HG03469 (cell line): Measurements from ENCODE around the gene RAPH1.
"Not testable (repeated sequence)": the region's sequence is repeated elsewhere in the genome, so short reads cannot be mapped to it uniquely, and the experiment has no call there.

Source experiments
- ATAC-seq: cut with Tn5 transposase; IDR thresholded peaks from one replicate; pipeline ENCODE4 v1.9.1; 2021; ENCODE audit warnings: mild to moderate bottlenecking, moderate library complexity, moderate number of reproducible peaks; ENCODE audit not compliant: unreplicated experiment

The RAPH1 gene

GRCh38 chr2:203549406-203549805, 14.3 kb upstream of the RAPH1 start:
- no peak for ATAC-seq

DNA sequence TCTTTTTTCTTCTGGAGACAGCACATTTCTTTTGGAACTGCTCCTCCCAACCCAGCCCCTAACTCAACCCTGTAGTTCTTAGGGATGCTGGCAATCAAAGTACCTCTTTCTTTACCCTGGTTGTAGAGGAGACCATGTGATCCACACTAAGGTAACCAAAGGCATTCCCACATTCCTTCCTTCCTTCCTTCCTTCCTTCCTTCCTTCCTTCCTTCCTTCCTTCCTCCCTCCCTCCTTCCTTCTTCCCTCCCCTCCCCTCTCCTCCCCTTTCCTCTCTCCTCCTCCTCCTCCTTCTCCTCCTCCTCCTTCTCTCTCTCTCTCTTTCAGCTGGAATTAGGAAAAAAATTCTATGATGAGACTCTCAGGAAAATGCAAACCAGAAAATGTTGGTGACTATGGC, 13.8 kb upstream of the RAPH1 start:
- no peak for ATAC-seq

- ATAC-seq, result no peak
These were observed 12.3 kb upstream of the RAPH1 start for GRCh38 chr2:203547356-203547755.

- no peak for ATAC-seq
These were observed 9.3 kb upstream of the RAPH1 start for GRCh38 chr2:203544402-203544801.

DNA sequence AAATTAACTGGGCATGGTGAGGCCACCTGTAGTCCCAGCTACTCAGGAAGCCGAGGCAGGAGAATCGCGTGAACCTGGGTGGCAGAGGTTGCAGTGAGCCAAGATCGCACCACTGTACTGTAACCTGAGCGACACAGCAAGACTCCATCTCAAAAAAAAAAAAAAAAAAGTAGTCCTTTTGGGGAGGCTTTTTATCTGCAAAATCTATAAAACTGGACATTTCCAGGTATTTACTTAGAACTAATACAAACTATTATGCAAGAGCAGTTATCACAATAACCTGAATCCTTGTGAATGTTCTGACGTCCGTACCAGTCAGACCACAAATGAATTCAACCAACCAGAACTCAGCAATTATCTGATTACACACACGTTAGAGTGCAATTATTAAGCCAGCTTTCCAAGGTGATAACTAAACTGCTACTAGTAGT, 8.8 kb upstream of the RAPH1 start:
- no peak for ATAC-seq

DNA sequence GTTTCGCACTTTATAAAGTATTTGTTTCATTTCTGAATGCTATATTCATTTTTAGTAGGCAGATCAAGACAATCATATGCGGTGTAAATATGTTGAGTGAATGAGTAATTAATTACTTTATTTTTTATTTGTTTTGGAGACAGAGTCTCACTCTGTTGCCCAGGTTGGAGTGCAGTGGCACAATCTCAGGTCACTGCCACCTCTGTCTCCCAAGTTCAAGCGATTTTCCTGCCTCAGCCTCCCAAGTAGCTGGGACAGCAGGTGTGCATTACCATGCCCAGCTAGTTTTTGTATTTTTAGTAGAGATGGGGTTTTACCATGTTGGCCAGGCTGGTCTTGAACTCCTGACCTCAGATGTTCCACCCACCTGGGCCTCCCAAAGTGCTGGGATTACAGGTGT, 5.5 kb upstream of the RAPH1 start:
- not testable (repeated sequence) for ATAC-seq

DNA sequence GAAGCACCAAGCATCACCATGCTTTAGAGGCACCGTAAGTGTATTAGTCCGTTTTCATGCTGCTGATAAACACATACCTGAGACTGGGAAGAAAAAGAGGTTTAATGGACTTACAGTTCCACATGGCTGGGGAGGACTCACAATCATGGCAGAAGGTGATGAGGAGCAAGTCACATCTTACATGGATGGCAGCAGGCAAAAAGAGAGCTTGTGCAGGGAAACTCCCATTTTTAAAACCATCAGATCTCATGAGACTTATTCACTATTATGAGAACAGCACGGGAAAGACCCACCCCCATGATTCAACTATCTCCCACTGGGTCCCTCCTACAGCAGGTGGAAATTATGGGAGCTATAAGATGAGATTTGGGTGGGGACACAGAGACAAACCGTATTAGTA, 3.1 kb upstream of the RAPH1 start:
- not testable (repeated sequence) for ATAC-seq

DNA sequence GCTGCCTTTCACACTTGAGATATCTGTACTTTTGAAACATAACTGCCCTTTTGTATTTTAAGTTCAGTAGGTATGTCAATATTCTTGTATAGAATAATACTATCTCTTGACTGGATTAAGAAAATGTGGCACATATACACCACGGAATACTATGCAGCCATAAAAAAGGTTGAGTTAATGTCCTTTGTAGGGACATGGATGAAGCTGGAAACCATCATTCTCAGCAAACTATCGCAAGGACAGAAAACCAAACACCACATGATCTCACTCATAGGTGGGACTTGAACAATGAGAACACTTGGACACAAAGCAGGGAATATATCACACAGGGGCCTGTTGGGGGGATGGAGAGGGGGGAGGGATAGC, 1.5 kb upstream of the RAPH1 start:
- not testable (repeated sequence) for ATAC-seq

DNA sequence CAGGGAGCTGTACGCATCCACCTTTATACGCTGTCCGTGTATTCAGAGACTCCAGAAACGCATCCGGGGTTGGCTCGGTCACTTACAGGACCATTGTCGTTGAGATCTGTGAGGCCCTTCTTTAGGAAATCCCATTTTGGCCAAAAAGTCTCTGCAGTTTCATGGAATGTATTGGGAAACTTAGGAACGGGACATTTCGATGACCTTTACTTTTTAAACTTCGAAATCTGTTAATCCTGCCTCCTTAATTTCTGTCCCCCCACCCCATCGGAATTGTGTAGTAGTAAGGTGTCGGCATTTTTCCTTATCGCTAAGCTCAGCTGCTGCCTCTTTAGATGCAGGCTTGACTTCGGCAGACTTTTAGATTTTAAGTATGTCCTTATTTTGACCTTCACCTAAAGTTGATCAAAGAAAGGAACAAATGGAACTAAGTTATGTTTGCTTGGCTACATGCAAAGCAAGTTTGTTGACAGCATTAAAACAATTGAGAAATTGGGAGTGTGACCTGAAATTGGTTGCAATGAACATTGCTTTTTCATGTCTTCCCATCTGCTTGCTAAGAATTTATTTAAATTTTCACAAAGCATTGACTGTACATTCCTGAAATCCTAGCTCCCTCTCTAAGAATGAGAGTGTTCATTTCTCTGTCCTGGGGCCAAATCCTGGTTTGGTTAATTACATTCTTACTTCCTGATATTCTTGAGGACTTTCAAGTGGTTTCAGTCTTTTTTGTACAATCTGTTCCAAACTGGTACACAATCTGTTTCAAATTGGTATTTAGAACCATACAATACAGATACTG, 884 bp upstream of the RAPH1 start:
- ATAC-seq, result no peak

DNA sequence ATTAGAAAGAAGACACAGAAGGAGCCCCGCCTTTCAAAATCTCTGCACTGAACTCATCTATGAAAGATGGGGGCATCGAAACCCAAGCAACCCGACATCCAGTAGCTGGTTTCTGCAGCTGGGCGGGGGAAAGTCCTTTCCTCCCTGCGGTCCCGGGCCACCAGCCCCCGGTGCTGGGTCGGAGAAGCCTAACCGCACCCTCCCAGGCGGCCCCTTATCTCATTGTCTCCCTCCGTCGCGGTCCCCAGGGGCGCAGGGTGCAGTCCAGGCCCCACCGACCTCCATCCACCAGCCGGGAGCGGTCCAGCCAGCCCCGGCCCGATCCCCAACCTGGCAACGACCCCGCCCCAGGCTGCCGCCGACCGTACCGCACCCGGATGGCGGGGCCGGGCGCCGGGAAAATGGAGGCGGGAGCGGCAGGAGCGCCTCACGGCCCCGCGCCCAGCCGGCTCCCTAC, 452 bp downstream of the RAPH1 start:
- ATAC-seq, result no peak

GRCh38 chr2:203533676-203534591, 1.2 kb downstream of the RAPH1 start:
- ATAC-seq, result no peak

DNA sequence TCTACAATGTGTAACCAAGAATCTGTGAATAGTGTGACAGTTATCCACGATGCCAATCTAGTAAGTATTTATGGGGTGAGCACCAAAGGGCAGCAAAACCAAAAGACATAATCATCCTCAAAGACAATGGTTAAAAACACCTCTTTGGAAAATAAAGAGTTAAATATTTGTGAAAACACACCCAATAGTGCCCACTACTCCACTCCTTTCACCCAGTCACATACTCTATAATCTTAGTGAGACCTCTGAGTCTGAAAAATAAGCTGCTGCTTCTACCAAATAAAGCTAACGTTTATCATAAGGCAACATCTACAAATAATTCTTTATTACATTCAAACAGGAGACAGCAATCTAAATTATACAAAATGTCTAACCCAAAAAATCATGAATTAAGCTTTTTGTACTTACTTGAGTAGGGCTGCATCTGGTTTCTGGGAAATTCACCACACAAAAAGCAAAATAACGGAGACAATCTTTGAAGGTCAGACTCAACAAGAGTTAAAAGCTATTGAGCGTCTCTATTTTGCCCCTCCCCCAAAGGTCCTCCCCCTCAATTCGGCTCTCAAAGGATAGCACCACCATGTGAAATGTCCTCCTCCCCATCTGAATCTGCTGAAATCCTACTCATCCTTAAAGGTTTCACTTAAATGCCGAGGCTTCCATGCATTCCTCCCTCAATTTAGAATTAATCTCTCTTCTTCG, 2.0 kb downstream of the RAPH1 start:
- ATAC-seq, result no peak

DNA sequence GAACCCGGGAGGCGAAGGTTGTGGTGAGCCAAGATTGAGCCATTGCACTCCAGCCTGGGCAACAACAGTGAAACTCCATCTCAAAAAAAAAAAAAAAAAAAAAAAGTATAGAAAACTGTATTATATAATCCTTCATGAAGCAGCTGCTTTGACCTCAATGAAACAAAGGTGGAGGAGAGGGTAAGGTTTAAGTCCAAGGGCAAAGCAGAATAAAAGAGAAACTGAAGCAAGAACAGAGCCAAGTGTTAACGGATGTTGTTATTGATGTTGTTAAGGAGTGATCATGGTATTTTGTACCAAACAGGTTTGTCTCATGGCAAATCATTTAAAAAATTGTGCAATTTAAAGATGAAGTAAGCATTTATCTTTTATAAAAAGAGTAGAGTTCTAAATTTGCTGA, 7.4 kb downstream of the RAPH1 start:
- ATAC-seq, result no peak

- ATAC-seq, result not testable (repeated sequence)
These were observed 21.8 kb downstream of the RAPH1 start for GRCh38 chr2:203513268-203513667.

DNA sequence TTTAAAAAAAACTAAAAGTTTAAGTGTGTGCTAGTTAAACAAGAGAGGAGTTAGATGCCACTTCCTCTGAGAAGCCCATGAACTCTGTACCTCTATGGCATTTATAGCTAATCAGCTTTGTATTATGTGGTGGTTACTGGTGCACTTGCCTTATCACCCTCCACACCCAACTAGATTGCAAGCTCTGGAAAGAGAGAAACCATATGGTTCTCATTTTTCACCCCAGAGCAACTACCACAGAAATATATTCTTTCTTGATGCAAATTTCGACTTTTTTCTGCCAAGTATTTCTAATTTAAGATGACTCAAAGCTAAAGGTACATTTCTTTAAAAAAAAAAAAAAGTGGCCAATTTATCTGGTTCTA, 24.2 kb downstream of the RAPH1 start:
- no peak for ATAC-seq

GRCh38 chr2:203510256-203510940, 24.7 kb downstream of the RAPH1 start:
- no peak for ATAC-seq

DNA sequence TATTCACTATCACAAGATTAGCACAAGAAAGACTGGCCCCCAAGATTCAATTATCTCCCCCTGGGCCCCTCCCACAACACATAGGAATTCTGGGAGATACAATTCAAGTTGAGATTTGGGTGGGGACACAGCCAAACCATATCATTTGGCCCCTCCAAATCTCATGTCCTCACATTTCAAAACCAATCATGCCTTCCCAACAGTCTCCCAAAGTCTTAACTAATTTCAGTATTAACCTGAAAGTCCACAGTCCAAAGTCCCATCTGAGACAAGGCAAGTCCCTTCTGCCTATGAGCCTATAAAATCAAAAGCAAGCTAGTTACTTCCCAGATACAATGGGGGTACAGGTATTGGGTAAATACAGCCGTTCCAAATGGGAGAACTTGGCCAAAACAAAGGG, 31.6 kb downstream of the RAPH1 start:
- ATAC-seq, result not testable (repeated sequence)

DNA sequence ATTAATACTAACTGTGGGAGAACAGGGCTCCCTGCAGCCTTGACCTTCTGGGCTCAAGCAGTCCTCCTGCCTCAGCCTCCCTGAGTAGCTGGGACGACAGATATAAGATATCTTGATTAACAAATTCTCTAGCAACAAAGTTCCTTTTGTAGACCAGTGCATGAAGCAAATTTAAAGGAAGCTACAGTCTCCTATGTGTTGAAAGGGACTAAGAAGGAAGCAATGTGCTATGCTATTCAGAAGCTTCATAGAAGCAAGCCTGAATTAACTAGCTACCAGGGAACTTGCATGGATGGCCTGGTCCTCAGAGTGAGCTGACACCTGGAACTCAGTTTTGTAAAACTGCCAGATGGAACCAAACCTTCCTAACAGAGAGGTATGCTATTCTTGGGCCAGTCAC, 33.2 kb downstream of the RAPH1 start:
- no peak for ATAC-seq

- ATAC-seq, result no peak
These were observed 34.1 kb downstream of the RAPH1 start for GRCh38 chr2:203500951-203501350.

- ATAC-seq, result no peak
These were observed 34.8 kb downstream of the RAPH1 start for GRCh38 chr2:203500297-203500696.

DNA sequence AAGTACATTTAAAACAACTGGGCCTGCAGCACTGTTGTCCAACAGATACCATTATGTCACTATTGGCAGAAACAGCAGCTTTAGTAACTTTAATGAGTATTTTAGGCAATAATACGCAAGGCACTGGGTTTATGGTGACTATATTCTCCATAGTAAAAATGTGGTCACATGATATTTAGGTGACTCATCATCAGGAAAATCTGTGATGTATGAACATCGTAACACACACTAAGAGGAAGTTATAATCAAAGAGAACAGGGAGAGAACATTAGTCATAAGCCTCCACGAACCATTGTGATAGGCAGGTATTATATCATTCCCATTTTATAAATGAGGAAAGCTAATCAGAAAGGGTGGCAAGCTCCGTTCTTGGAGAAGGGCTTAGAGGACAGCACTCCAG, 36.9 kb downstream of the RAPH1 start:
- ATAC-seq, result no peak
